ENCODE data around the gene AHR.

- no peak for TF ChIP-seq CTCF (tag by site-specific recombination; IDR thresholded peaks at IDR 0.05)
- TF ChIP-seq PRDM4 (tag by site-specific recombination; IDR thresholded peaks at IDR 0.05) = no peak
- TF ChIP-seq ZBTB10 (tag by site-specific recombination; IDR thresholded peaks at IDR 0.05) = no peak
- TF ChIP-seq SCRT1 (tag by site-specific recombination; IDR thresholded peaks at IDR 0.05; ENCODE audit: borderline replicate concordance) = no peak
- no peak for TF ChIP-seq ZNF350 (tag by site-specific recombination; IDR thresholded peaks at IDR 0.05)
- TF ChIP-seq ZNF341 (tag by site-specific recombination; IDR thresholded peaks at IDR 0.05; ENCODE audit: low read depth) = no peak
- no peak for TF ChIP-seq KLF10 (tag by site-specific recombination; IDR thresholded peaks at IDR 0.05)
- TF ChIP-seq ZNF792 (tag by site-specific recombination; IDR thresholded peaks at IDR 0.05) = no peak
Measured at GRCh38 chr7:17331891-17332501, 33.5 kb downstream of the AHR start.
